Suprapubic skin (tissue), 3 donors: ENCODE data around the gene TRAF7.
"Not testable (repeated sequence)": the region's sequence is repeated elsewhere in the genome, so short reads cannot be mapped to it uniquely, and the experiment has no call there.

Source experiments
- EP300 ChIP-seq: sonication (generic); formaldehyde crosslinking; IDR thresholded peaks from one replicate; pipeline ENCODE4 v1.6.1; 2017; ENCODE audit warnings: antibody characterized with exemption
- TF ChIP-seq, protein P1 (sequence below), 2 donors: fragments of 200-600 bp in 1 of 2; fragments of 450-650 bp in 1 of 2; sonication (generic) in 1 of 2; IDR thresholded peaks; one replicate each; pipeline ENCODE4 v1.5.1; 2016 to 2019; ENCODE audit warnings: antibody characterized with exemption in 2 of 2, mild to moderate bottlenecking in 1 of 2, moderate library complexity in 1 of 2

DNA sequence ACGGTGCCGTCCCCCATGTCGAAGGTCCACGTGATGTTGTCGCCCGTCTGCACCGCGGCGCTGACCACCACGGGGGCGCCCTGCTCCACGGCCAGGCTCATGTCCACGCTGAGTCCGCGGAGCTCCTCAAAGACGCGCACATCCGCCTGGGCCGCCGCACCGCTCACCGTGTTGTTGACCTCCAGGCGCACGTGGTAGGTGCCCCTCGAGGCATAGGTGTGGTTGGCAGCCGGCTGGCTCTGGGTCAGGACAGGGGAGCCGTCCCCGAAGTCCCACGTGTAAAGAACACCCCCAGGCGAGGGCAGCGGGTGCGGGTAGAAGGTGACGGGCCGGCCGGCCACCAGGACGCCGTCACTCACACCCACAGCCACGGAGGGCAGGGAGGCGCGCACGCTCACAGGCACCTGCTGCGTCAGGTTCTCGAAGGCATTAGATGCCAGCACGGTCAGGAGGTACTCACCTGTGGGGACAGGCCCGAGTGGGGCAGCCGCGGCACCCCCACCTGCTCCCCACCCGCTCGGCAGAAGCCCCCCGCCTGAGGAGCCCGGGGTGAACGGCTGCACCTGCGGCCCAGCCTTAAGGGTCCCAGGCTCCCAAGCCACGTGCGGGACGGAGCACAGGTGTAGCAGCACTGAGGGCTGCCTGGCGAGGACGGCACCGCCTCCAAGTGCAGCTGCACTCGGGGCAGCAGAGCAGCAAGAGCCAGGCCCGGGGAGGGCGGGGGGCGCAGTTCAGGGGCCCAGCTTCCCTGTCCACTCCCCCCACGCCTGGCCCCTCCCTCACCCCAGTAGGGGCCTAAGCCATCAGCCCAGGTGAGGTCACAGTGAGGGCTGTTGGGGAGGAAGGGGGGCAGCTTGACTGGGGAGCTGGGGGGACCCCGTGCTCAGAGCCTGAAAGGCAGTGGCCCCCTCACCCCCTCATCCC lies 43.9 kb upstream of the TRAF7 start:
- TF ChIP-seq, protein P1, sequence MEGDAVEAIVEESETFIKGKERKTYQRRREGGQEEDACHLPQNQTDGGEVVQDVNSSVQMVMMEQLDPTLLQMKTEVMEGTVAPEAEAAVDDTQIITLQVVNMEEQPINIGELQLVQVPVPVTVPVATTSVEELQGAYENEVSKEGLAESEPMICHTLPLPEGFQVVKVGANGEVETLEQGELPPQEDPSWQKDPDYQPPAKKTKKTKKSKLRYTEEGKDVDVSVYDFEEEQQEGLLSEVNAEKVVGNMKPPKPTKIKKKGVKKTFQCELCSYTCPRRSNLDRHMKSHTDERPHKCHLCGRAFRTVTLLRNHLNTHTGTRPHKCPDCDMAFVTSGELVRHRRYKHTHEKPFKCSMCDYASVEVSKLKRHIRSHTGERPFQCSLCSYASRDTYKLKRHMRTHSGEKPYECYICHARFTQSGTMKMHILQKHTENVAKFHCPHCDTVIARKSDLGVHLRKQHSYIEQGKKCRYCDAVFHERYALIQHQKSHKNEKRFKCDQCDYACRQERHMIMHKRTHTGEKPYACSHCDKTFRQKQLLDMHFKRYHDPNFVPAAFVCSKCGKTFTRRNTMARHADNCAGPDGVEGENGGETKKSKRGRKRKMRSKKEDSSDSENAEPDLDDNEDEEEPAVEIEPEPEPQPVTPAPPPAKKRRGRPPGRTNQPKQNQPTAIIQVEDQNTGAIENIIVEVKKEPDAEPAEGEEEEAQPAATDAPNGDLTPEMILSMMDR (IDR thresholded peaks at IDR 0.05) = not testable (repeated sequence)
- not testable (repeated sequence) for TF ChIP-seq EP300
